Fibroblast of lung (primary cell): Measurements from ENCODE around the gene SLC16A3. TPM values are rescaled to one million over a fixed set of nuclear protein-coding genes. Genes with fewer than 3 reads are reported as not detected.

Experiments
- DNase-seq, 2 donors: peaks; one replicate each; pipeline versions ENCODE4 v3.0.0 to v3.0.0-alpha.2; 2010; ENCODE audit warnings: low read depth in 2 of 2
- H2AFZ ChIP-seq: 2 replicates; pipeline ENCODE4 v1.5.1; 2012; ENCODE audit warnings: low read length, control low read depth, inconsistent platforms
- H3K27ac ChIP-seq: 2 replicates; pipeline ENCODE4 v1.5.1; 2011; ENCODE audit warnings: low read length, control low read depth; ENCODE audit not compliant: insufficient read depth
- H3K27me3 ChIP-seq: 2 replicates; pipeline ENCODE4 v1.5.1; 2011; ENCODE audit warnings: mild to moderate bottlenecking, low read length; ENCODE audit not compliant: control insufficient read depth, insufficient read depth
- H3K36me3 ChIP-seq: 2 replicates; pipeline ENCODE4 v1.5.1; 2011; ENCODE audit warnings: low read length; ENCODE audit not compliant: control insufficient read depth, insufficient read depth
- H3K4me1 ChIP-seq: 2 replicates; pipeline ENCODE4 v1.5.1; 2011; ENCODE audit warnings: low read length; ENCODE audit not compliant: control insufficient read depth, insufficient read depth; ENCODE audit errors: extremely low read depth
- H3K4me2 ChIP-seq: 2 replicates; pipeline ENCODE4 v1.5.1; 2011; ENCODE audit warnings: low read length, control low read depth; ENCODE audit not compliant: insufficient read depth; ENCODE audit errors: extremely low read depth
- H3K4me3 ChIP-seq, 4 experiments: fragments of 200-600 bp in 1 of 4; sonication (generic) in 1 of 4; replicated peaks in 1 of 4; 2 replicates each; pipeline ENCODE4 v1.5.1; 2011 to 2016; ENCODE audit warnings: low read length in 4 of 4, low read depth in 3 of 4, mild to moderate bottlenecking in 3 of 4, control low read depth in 2 of 4, inconsistent platforms in 1 of 4, mixed read lengths in 1 of 4; ENCODE audit not compliant: insufficient read depth in 1 of 4; ENCODE audit errors: control extremely low read depth in 1 of 4
- H3K79me2 ChIP-seq: 2 replicates; pipeline ENCODE4 v1.5.1; 2012; ENCODE audit warnings: mild to moderate bottlenecking, low read length, inconsistent platforms; ENCODE audit not compliant: control insufficient read depth, insufficient read depth
- H3K9ac ChIP-seq: 2 replicates; pipeline ENCODE4 v1.5.1; 2011; ENCODE audit warnings: mild to moderate bottlenecking, low read length, control low read depth; ENCODE audit not compliant: insufficient read depth
- H3K9me3 ChIP-seq: 2 replicates; pipeline ENCODE4 v1.5.1; 2012; ENCODE audit warnings: low read depth, low read length; ENCODE audit not compliant: control insufficient read depth, insufficient read depth
- H4K20me1 ChIP-seq: 2 replicates; pipeline ENCODE4 v1.5.1; 2011; ENCODE audit warnings: low read length; ENCODE audit not compliant: control insufficient read depth, insufficient read depth; ENCODE audit errors: extremely low read depth
- CTCF ChIP-seq, 2 donors: IDR thresholded peaks in 1 of 2; conservative IDR thresholded peaks in 1 of 2; 1 replicate in 1 of 2; 2 replicates in 1 of 2; pipeline ENCODE4 v1.5.1; 2011 to 2012; ENCODE audit warnings: low read length in 2 of 2, control low read depth in 1 of 2, inconsistent platforms in 1 of 2, low read depth in 1 of 2, mild to moderate bottlenecking in 1 of 2
- EZH2 ChIP-seq: IDR thresholded peaks from 2 replicates; pipeline ENCODE4 v1.5.1; 2012; ENCODE audit warnings: low read length, control low read depth, mild to moderate bottlenecking; ENCODE audit errors: missing control alignments
- polyA plus RNA-seq, 2 donors: library from polyadenylated mRNA; depleted of rRNA in 1 of 2; stranded (reverse) in 1 of 2; unstranded in 1 of 2; fragments of >200 nt; gene quantifications; 2 replicates each; pipeline ENCODE4 v1.2.1, GENCODE V29; 2011 to 2012; ENCODE audit warnings: missing spikeins in 1 of 2
- total RNA-seq: library from RNA; depleted of rRNA; stranded (reverse); fragments of >200 nt; gene quantifications from 2 replicates; pipeline ENCODE4 v1.2.1, GENCODE V29; 2014

SLC16A3 gene
- total and polyA plus RNA-seq, 2 donors (not counting 1 experiment from before 2014, with no cell fraction given): 71.0 to 107 TPM

- no peak overlapping the region for H3K4me2 ChIP-seq
- H3K27ac ChIP-seq: no peak overlapping the region
- H3K9me3 ChIP-seq: no peaks in the 10 kb centered on the region
- H3K27me3 ChIP-seq: no peaks in the 10 kb centered on the region
- no peaks in the 10 kb centered on the region for H3K4me1 ChIP-seq
- no peak overlapping the region for H3K9ac ChIP-seq
- no peak overlapping the region for H2AFZ ChIP-seq
- H3K79me2 ChIP-seq: no peaks in the 10 kb centered on the region
- H4K20me1 ChIP-seq: no peaks in the 10 kb centered on the region
- H3K36me3 ChIP-seq: peaks cover 6% of the 10 kb centered on the region
- no peak overlapping the region for H3K4me3 ChIP-seq
- DNase-seq: no peak
- no peak for TF ChIP-seq EZH2
- no peak for TF ChIP-seq CTCF (conservative IDR thresholded peaks at IDR 0.05 in 1 of 2, IDR thresholded peaks at IDR 0.05 in 1 of 2; ENCODE audit: low read depth in 1 of 2, low read length in 2 of 2)
These were observed 30.8 kb upstream of the SLC16A3 start for GRCh38 chr17:82198092-82198491.

- Histone ChIP-seq H3K9me3 (no peaks in the 10 kb centered on the region), H4K20me1 (no peaks in the 10 kb centered on the region), H3K4me3 (no peak overlapping the region), H3K9ac (no peak overlapping the region), H3K27me3 (no peaks in the 10 kb centered on the region), H3K27ac (no peak overlapping the region), H3K4me1 (no peaks in the 10 kb centered on the region), H2AFZ (no peak overlapping the region), H3K36me3 (peaks cover 6% of the 10 kb centered on the region), H3K4me2 (no peak overlapping the region), H3K79me2 (no peaks in the 10 kb centered on the region)
- DNase-seq: no peak
- TF ChIP-seq CTCF (conservative IDR thresholded peaks at IDR 0.05 in 1 of 2, IDR thresholded peaks at IDR 0.05 in 1 of 2; ENCODE audit: low read depth in 1 of 2, low read length in 2 of 2) (no peak), EZH2 (no peak)
These were observed 29.3 kb upstream of the SLC16A3 start for GRCh38 chr17:82199496-82199895.

- Histone ChIP-seq H3K9me3 (no peaks in the 10 kb centered on the region), H4K20me1 (no peaks in the 10 kb centered on the region), H3K27me3 (no peaks in the 10 kb centered on the region), H3K9ac (no peak overlapping the region), H3K4me2 (no peak overlapping the region), H3K4me3 (no peak overlapping the region), H3K36me3 (peaks cover 4% of the 10 kb centered on the region), H2AFZ (no peak overlapping the region), H3K4me1 (peaks cover 5% of the 10 kb centered on the region), H3K27ac (no peak overlapping the region), H3K79me2 (no peaks in the 10 kb centered on the region)
- no peak for DNase-seq
- no peak for TF ChIP-seq CTCF (conservative IDR thresholded peaks at IDR 0.05 in 1 of 2, IDR thresholded peaks at IDR 0.05 in 1 of 2; ENCODE audit: low read depth in 1 of 2, low read length in 2 of 2)
- TF ChIP-seq EZH2: no peak
These were observed 28.7 kb upstream of the SLC16A3 start for GRCh38 chr17:82200135-82200534.
